SH-SY5Y (cell line): ENCODE measurements around the gene ZSWIM6.

ENCODE experiments used
- GATA2 ChIP-seq: IDR thresholded peaks from 2 replicates; pipeline ENCODE4 v1.6.1; 2011; ENCODE audit warnings: mild to moderate bottlenecking, low read depth, low read length
- GATA3 ChIP-seq: IDR thresholded peaks from 2 replicates; pipeline ENCODE4 v1.6.1; 2011; ENCODE audit warnings: low read depth, mild to moderate bottlenecking, low read length, moderate library complexity

GRCh38 chr5:61302200-61302563 lies 29.9 kb upstream of the ZSWIM6 start:
- TF ChIP-seq GATA2 = no peak
- TF ChIP-seq GATA3 = no peak
